H1 (cell line): ENCODE data around the gene DCANP1. TPM values are rescaled to one million over a fixed set of nuclear protein-coding genes. Genes with fewer than 3 reads are reported as not detected.
A peak's percentile ranks its signal among the peaks of the same experiment; 100 is the strongest.

Experiments used
- ATF2 ChIP-seq: IDR thresholded peaks from 2 replicates; pipeline ENCODE4 v1.6.1; 2012; ENCODE audit warnings: low read length, inconsistent platforms
- CEBPB ChIP-seq: IDR thresholded peaks from 2 replicates; pipeline ENCODE4 v1.6.1; 2012; ENCODE audit warnings: low read depth, low read length
- CHD7 ChIP-seq: fragments of 300-600 bp; sonication (generic); IDR thresholded peaks from 2 replicates; pipeline ENCODE4 v1.7.1; 2012; ENCODE audit warnings: low read length, moderate library complexity, mild to moderate bottlenecking, inconsistent platforms; ENCODE audit not compliant: insufficient replicate concordance
- RAD21 ChIP-seq, 2 experiments: IDR thresholded peaks in 1 of 2; conservative IDR thresholded peaks in 1 of 2; 2 replicates each; pipeline ENCODE4 v1.6.1; 2011; ENCODE audit warnings: low read depth in 2 of 2, low read length in 2 of 2, improper control_type of control experiment in 1 of 2, inconsistent platforms in 1 of 2, mild to moderate bottlenecking in 1 of 2, moderate library complexity in 1 of 2
- RBBP5 ChIP-seq: IDR thresholded peaks from 2 replicates; pipeline ENCODE4 v1.7.1; 2012; ENCODE audit warnings: low read depth, mild to moderate bottlenecking, inconsistent platforms, low read length, moderate library complexity, borderline replicate concordance
- RFX5 ChIP-seq: IDR thresholded peaks from 2 replicates; pipeline ENCODE4 v1.6.1; 2011; ENCODE audit warnings: low read depth, low read length, improper control_type of control experiment, borderline replicate concordance
- RXRA ChIP-seq: IDR thresholded peaks from 2 replicates; pipeline ENCODE4 v1.6.1; 2011; ENCODE audit warnings: low read depth, mild to moderate bottlenecking, low read length, moderate library complexity; ENCODE audit not compliant: insufficient read depth
- SIRT6 ChIP-seq: IDR thresholded peaks from one replicate; pipeline ENCODE4 v1.7.1; 2012; ENCODE audit warnings: low read length, inconsistent platforms
- SUZ12 ChIP-seq: fragments of 200-600 bp; sonication (generic); IDR thresholded peaks from 2 replicates; pipeline ENCODE4 v1.6.1; 2012; ENCODE audit warnings: mild to moderate bottlenecking, inconsistent platforms, low read length, moderate library complexity, mixed read lengths
- polyA plus RNA-seq, 7 experiments: library from polyadenylated mRNA; depleted of rRNA in 3 of 7; stranded (reverse) in 5 of 7; unstranded in 2 of 7; fragments of >200 nt in 5 of 7; fragments of 200-250 nt in 2 of 7; gene quantifications; 1 replicate in 5 of 7; 2 replicates in 1 of 7; 4 replicates in 1 of 7; pipeline versions ENCODE4 v1.2.1 to v1.2.3, GENCODE V29; 2011 to 2013; ENCODE audit warnings: missing spikeins in 2 of 7, mixed read lengths in 2 of 7
- total RNA-seq: library from RNA; stranded (reverse); fragmentation: NEBNext Ultra II Directional; extraction: Animal tissue kit (Norgen Biotek cat#: 25700); gene quantifications from 2 replicates; pipeline ENCODE4 v1.2.1, GENCODE V29; 2021

DCANP1 gene
- total and polyA plus RNA-seq, 2 of the 8 experiments (the other 6 are each of a cell fraction or from before 2014, with no cell fraction given), result not detected

- no peak for TF ChIP-seq ATF2
- TF ChIP-seq RFX5, result no peak
- no peak for TF ChIP-seq SUZ12
- no peak for TF ChIP-seq CEBPB
- no peak for TF ChIP-seq RBBP5
- TF ChIP-seq SIRT6, result no peak
- TF ChIP-seq RXRA, result no peak
- peak; percentile 65 to 79 for TF ChIP-seq RAD21 (IDR thresholded peaks at IDR 0.05 in 1 of 2, conservative IDR thresholded peaks at IDR 0.05 in 1 of 2; ENCODE audit: low read depth in 2 of 2, low read length in 2 of 2)
- no peak for TF ChIP-seq CHD7
Measured at GRCh38 chr5:135457424-135458071, 10.4 kb upstream of the DCANP1 start (continued).
